ENCODE measurements around the gene FZD4.
A peak's percentile ranks its signal among the peaks of the same experiment; 100 is the strongest.

Gene FZD4

GRCh38 chr11:86912238-86912637 lies 43.0 kb downstream of the FZD4 start:
- DNase-seq (ENCODE audit: low read depth), result no peak

GRCh38 chr11:86910592-86910991 lies 44.6 kb downstream of the FZD4 start:
- no peak for DNase-seq (ENCODE audit: low read depth)

- DNase-seq (ENCODE audit: low read depth), result no peak
Measured at GRCh38 chr11:86906198-86906597, 49.0 kb downstream of the FZD4 start.

GRCh38 chr11:86905252-86905651 lies 49.9 kb downstream of the FZD4 start:
- DNase-seq (ENCODE audit: low read depth), result no peak

- DNase-seq (ENCODE audit: low read depth), result no peak
Measured at GRCh38 chr11:86904001-86904400, 51.2 kb downstream of the FZD4 start.

GRCh38 chr11:86902345-86902744 lies 52.9 kb downstream of the FZD4 start:
- DNase-seq (ENCODE audit: low read depth), result no peak

- no peak for DNase-seq (ENCODE audit: low read depth)
Measured at GRCh38 chr11:86901599-86901998, 53.6 kb downstream of the FZD4 start.

- no peak for DNase-seq (ENCODE audit: low read depth)
Measured at GRCh38 chr11:86900162-86900561, 55.0 kb downstream of the FZD4 start.

GRCh38 chr11:86898689-86899088 lies 56.5 kb downstream of the FZD4 start:
- no peak for DNase-seq (ENCODE audit: low read depth)

- peak; percentile 82 for DNase-seq (ENCODE audit: low read depth)
Measured at GRCh38 chr11:86896441-86896841, 58.8 kb downstream of the FZD4 start.
